Mucosa of descending colon (tissue), 3 donors: ENCODE results near the gene GADD45G. TPM values are rescaled to one million over a fixed set of nuclear protein-coding genes. Genes with fewer than 3 reads are reported as not detected.

Experiments
- ATAC-seq: fragments of 200-7000 bp; cut with Tn5 transposase; one replicate; pipeline ENCODE4 v1.9.1; 2020; ENCODE audit warnings: mild to moderate bottlenecking, moderate library complexity
- DNase-seq, 3 donors: peaks; one replicate each; pipeline ENCODE4 v3.0.0-alpha.2; 2020
- H3K36me3 ChIP-seq: fragments of 200-600 bp; one replicate; pipeline ENCODE4 v1.8.0; 2021; ENCODE audit warnings: low read depth, mild to moderate bottlenecking
- H3K4me1 ChIP-seq: fragments of 200-600 bp; one replicate; pipeline ENCODE4 v1.8.0; 2021; ENCODE audit warnings: low read depth, mild to moderate bottlenecking
- H3K4me3 ChIP-seq: fragments of 200-600 bp; one replicate; pipeline ENCODE4 v1.8.0; 2021; ENCODE audit warnings: mild to moderate bottlenecking
- H3K9me3 ChIP-seq: fragments of 200-600 bp; one replicate; pipeline ENCODE4 v1.8.0; 2021; ENCODE audit warnings: mild to moderate bottlenecking
- CTCF ChIP-seq: fragments of 200-600 bp; IDR thresholded peaks from one replicate; pipeline ENCODE4 v1.8.0; 2022; ENCODE audit warnings: antibody characterized with exemption, mild to moderate bottlenecking
- intact Hi-C, 2 donors: fragments of 100-400 bp; cut with DNase I in 1 of 2; cut with micrococcal nuclease in 1 of 2; formaldehyde crosslinking; loops; one replicate each; pipeline versions ENCODE4 v1.11.0 to v1.11.1; 2022; cut with DNase I, micrococcal nuclease
- total RNA-seq, 3 donors: library from RNA; stranded (reverse); fragmentation: NEBNext Ultra II Directional in 2 of 3; extraction: Animal tissue kit (Norgen Biotek cat#: 25700) in 2 of 3; gene quantifications; one replicate each; pipeline versions ENCODE4 v1.2.1 to v1.2.4, GENCODE V29; 2021 to 2023
- donor health status: DM: no; HTN: no; CAD: no; lungs with moderate emphysema.
- donor health status: DM: no; HTN: no; CAD: no.
- donor health status: DM: no; HTN: yes; CAD: no.

The GADD45G gene
- total RNA-seq, 3 donors from 2014 or later, result 5.4 to 18.4 (median 6.6) TPM

DNA sequence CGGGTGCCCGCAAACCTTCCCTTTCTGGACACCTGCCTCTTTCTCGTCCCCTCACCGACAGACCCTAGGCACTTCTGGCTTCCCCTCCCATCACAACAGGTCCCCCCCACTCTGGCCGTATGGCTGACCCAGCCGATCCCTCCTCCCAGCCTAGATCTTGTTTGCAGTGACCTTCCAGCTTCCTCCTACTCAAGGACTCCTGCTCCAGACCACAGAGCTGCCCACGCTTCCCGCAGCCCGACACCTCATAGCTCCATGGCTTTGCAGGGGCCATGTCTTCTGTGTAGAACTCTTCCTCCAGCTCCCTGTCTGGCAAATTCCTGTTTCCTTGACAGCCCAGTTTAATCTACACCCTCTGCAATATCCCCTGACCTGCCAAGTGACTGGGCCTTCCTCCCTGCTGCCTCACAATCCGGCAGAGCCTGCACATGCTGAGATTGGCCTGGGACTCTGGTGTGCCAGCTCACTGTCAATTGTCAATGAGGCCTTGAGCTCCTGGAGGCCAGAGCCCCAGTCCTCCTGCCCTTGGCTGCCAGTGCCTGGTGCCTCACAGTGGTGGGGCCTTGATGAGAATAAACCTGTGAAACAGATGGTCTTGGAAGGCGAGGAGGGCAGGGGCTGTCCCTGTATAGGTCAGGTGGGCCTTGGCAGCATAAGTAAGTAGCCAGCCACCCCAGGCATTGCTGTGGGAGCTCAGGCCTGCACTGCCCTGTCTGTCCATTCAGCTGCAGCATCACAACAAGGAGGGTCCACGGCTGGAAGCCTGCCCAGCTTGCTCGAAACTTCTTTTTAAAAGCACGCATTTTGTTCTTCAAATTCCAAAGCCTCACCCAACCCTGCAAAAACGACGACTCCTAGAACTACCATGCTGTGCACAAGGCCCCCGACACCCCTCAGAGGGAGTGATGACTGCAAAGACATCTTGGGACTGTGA, 50.5 kb downstream of the GADD45G start:
- intact Hi-C loops, result no loop called here
- H3K9me3 ChIP-seq, result no peaks in the 10 kb centered on the region
- H3K4me1 ChIP-seq, result peaks cover 11% of the 10 kb centered on the region
- DNase-seq (no peak), ATAC-seq (no peak)
- no peak for TF ChIP-seq CTCF
- no peak overlapping the region for H3K4me3 ChIP-seq
- no peaks in the 10 kb centered on the region for H3K36me3 ChIP-seq

Other genes starting within 250 kb of the GADD45G start
- gene SEMA4D, start 106.9 kb upstream of the GADD45G start, total RNA-seq, result 10 to 100 TPM; 20.9 to 26.9 (median 23.1) TPM